SK-N-SH (cell line): ENCODE data around the gene ADAM33.

Source experiments
- CTCF ChIP-seq: fragments of 200-600 bp; sonication (generic); IDR thresholded peaks from 2 replicates; pipeline ENCODE4 v1.6.1; 2017; ENCODE audit warnings: antibody characterized with exemption, mild to moderate bottlenecking, moderate library complexity
- EP300 ChIP-seq, 2 experiments: IDR thresholded peaks; 2 replicates each; pipeline versions ENCODE4 v1.4.0 to v1.6.1; 2012; ENCODE audit warnings: borderline replicate concordance in 1 of 2, low read depth in 1 of 2, low read length in 1 of 2
- GABPA ChIP-seq: IDR thresholded peaks from 2 replicates; pipeline ENCODE4 v1.4.0; 2012; ENCODE audit warnings: low read depth, mild to moderate bottlenecking
- JUND ChIP-seq: IDR thresholded peaks from 2 replicates; pipeline ENCODE4 v1.4.0; 2012
- NFIC ChIP-seq: IDR thresholded peaks from 2 replicates; pipeline ENCODE4 v1.4.0; 2012; ENCODE audit warnings: borderline replicate concordance
- POLR2AphosphoS5 ChIP-seq: IDR thresholded peaks from 2 replicates; pipeline ENCODE4 v1.6.1; 2012; ENCODE audit warnings: low read depth, low read length
- RAD21 ChIP-seq: IDR thresholded peaks from 2 replicates; pipeline ENCODE4 v1.6.1; 2012; ENCODE audit warnings: mild to moderate bottlenecking, low read length
- USF2 ChIP-seq: fragments of 150-350 bp; IDR thresholded peaks from 2 replicates; pipeline ENCODE4 v1.6.1; 2017; ENCODE audit warnings: antibody characterized with exemption, low read length, low read depth, borderline replicate concordance
- YY1 ChIP-seq: IDR thresholded peaks from 2 replicates; pipeline ENCODE4 v1.4.0; 2012; ENCODE audit warnings: low read depth, mild to moderate bottlenecking

GRCh38 chr20:3647473-3647872 lies 34.3 kb downstream of the ADAM33 start:
- no peak for TF ChIP-seq CTCF
- no peak for TF ChIP-seq EP300 (IDR thresholded peaks at IDR 0.05; ENCODE audit: borderline replicate concordance in 1 of 2, low read depth in 1 of 2, low read length in 1 of 2)
- TF ChIP-seq JUND: no peak
- no peak for TF ChIP-seq GABPA
- TF ChIP-seq YY1: no peak
- TF ChIP-seq POLR2AphosphoS5: no peak
- no peak for TF ChIP-seq RAD21
- no peak for TF ChIP-seq USF2
- TF ChIP-seq NFIC: no peak
